WERI-Rb-1 (cell line): Measurements from ENCODE around the gene ST7L.

ENCODE experiments used
- DNase-seq: peaks from one replicate; pipeline ENCODE4 v3.0.0-alpha.2; 2020
- H3K27ac ChIP-seq: fragments of 250-450 bp; sonication (Bioruptor Pico); 2 replicates; pipeline ENCODE4 v1.5.1; 2020; ENCODE audit warnings: mild to moderate bottlenecking, moderate library complexity
- H3K27me3 ChIP-seq: fragments of 250-450 bp; sonication (Bioruptor Pico); 2 replicates; pipeline ENCODE4 v1.5.1; 2021; ENCODE audit warnings: mild to moderate bottlenecking, low read depth, moderate library complexity; ENCODE audit not compliant: insufficient read depth, severe bottlenecking
- H3K36me3 ChIP-seq: fragments of 250-450 bp; sonication (Bioruptor Pico); 2 replicates; pipeline ENCODE4 v1.5.1; 2020; ENCODE audit warnings: mild to moderate bottlenecking, moderate library complexity
- H3K4me3 ChIP-seq: 2 replicates; pipeline ENCODE4 v1.5.1; 2011; ENCODE audit warnings: low read depth, mild to moderate bottlenecking, control low read depth, low read length
- H3K9me3 ChIP-seq: fragments of 250-450 bp; sonication (Bioruptor Pico); 2 replicates; pipeline ENCODE4 v1.5.1; 2021; ENCODE audit warnings: mild to moderate bottlenecking, moderate library complexity; ENCODE audit not compliant: severe bottlenecking
- CTCF ChIP-seq: IDR thresholded peaks from 2 replicates; pipeline ENCODE4 v1.5.1; 2011; ENCODE audit warnings: low read depth, mild to moderate bottlenecking, control low read depth, inconsistent platforms, low read length

Gene ST7L

GRCh38 chr1:112564081-112564480 is 54.9 kb downstream of the ST7L start:
- H3K27ac ChIP-seq: no peak overlapping the region
- no peak for TF ChIP-seq CTCF
- DNase-seq: no peak
- H3K4me3 ChIP-seq: no peak overlapping the region
- H3K27me3 ChIP-seq: no peaks in the 10 kb centered on the region
- H3K9me3 ChIP-seq: no peaks in the 10 kb centered on the region
- peaks cover 12% of the 10 kb centered on the region for H3K36me3 ChIP-seq

DNA sequence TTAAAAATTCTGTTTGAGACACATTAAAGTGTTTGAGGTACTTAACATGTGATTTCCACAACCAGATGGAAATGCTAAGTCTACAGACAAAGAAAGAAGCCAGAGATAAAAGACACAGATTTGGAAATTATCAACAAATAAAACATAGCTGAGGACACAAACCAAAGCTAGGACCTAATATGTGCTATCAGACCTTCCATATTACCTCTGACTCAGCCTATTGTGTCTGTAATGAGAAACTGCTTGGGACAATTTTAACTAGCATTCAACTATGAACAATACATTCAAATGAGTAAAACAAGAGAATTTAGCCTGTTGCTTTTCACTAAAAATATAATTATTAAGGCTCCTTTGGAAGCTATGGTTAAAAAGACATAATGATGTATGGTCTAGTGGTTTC is 55.6 kb downstream of the ST7L start:
- Histone ChIP-seq H3K9me3 (no peaks in the 10 kb centered on the region), H3K27ac (no peak overlapping the region), H3K36me3 (peaks cover 12% of the 10 kb centered on the region), H3K4me3 (no peak overlapping the region), H3K27me3 (no peaks in the 10 kb centered on the region)
- no peak for TF ChIP-seq CTCF
- DNase-seq: no peak

DNA sequence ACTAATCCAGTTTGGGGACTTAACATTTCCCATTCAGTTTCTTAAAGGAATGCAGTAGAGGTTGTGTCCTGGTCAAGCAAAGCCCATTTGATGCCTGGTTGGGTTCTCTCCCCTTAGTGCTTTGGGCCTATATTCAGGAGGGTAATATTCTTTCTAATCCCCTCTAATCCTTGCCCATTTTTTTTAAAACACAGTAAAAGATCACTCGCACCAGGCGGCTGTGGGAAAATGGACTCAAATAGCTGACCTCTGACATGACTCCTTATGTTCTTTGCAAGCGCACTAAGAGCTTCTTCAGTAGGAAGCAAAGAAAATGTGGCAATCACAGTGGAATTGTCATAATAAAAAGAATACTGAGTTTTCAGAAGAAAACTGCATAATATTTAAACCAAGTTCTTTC is 60.3 kb downstream of the ST7L start:
- Histone ChIP-seq H3K36me3 (peaks cover 23% of the 10 kb centered on the region), H3K9me3 (no peaks in the 10 kb centered on the region), H3K27me3 (no peaks in the 10 kb centered on the region), H3K27ac (no peak overlapping the region), H3K4me3 (no peak overlapping the region)
- no peak for DNase-seq
- no peak for TF ChIP-seq CTCF

- no peak for DNase-seq
- H3K27ac ChIP-seq: no peak overlapping the region
- TF ChIP-seq CTCF: no peak
- no peak overlapping the region for H3K4me3 ChIP-seq
- peaks cover 26% of the 10 kb centered on the region for H3K36me3 ChIP-seq
- H3K27me3 ChIP-seq: no peaks in the 10 kb centered on the region
- no peaks in the 10 kb centered on the region for H3K9me3 ChIP-seq
These were observed 61.6 kb downstream of the ST7L start for GRCh38 chr1:112557385-112557784.

DNA sequence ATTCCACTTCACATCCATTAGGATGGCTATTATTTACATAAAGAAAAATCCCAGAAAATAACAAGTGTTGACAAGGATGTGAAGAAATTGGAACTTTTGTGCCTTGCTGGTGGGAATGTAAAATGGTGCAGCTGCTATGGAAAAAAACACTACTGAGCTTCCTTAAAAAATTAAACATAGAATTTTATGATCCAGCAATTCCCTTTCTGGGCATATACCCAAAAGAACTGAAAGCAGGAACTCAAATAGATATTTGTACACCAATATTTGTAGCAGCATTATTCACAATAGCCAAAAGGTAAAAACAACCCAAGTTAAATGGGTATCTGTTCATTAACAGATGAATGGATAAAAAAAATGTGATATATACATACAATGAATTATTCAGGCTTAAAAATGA is 64.5 kb downstream of the ST7L start:
- no peak overlapping the region for H3K27ac ChIP-seq
- H3K27me3 ChIP-seq: no peaks in the 10 kb centered on the region
- DNase-seq: no peak
- peaks cover 19% of the 10 kb centered on the region for H3K36me3 ChIP-seq
- no peaks in the 10 kb centered on the region for H3K9me3 ChIP-seq
- no peak for TF ChIP-seq CTCF
- H3K4me3 ChIP-seq: no peak overlapping the region

DNA sequence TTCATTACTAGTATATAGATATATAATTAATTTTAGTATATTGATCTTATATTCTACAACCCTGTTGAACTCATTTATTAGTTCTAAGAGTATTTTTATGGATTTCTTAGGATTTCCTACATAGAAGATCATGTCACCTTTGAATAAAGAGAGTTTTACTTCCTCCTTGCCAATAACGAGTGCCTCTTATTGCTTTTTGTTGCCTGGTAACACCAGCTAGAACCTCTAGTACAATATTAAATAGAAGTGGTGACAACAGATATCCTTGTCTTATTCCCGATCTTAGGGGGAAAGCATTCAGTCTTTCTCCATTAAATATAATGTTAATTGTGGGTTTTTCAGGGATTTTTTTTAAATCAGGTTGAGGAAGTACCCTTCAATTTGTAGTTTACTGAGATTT is 69.4 kb downstream of the ST7L start:
- Histone ChIP-seq H3K27ac (no peak overlapping the region), H3K27me3 (no peaks in the 10 kb centered on the region), H3K36me3 (peaks cover 9% of the 10 kb centered on the region), H3K9me3 (no peaks in the 10 kb centered on the region), H3K4me3 (no peak overlapping the region)
- TF ChIP-seq CTCF: no peak
- no peak for DNase-seq
